ENCODE measurements around the gene IL34.

The IL34 gene

DNA sequence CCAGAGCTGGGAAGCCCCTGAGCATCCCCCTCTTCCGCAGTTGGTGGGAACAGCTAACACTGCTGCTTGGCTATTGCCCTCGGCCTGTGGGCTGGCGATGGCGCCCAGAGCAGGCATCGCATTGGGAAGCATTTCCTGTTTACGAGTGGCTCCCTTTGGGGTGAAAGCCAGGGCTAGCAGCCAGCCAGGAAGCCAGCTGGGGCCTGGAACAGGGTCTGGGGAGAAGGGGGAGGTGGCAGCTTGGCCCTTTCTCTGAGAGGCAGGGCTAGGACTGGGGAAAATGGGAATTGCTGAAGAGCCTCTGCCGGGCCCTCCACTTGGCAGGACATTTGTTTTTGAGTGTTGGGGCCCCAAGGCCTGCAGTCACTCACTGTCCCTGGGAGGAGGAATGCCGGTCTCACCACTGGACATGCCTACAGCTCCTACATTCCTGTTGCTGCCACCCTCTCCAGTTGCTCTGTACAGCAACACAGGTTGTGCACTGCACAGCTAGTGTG, 41.9 kb downstream of the IL34 start:
- DNase-seq, result no peak
- H3K9me3 ChIP-seq (ENCODE audit: control insufficient read depth, low read length), result no peaks in the 10 kb centered on the region
- peaks cover 12% of the 10 kb centered on the region for H3K27me3 ChIP-seq (replicated peaks; ENCODE audit: control insufficient read depth, insufficient read depth, low read length, poor library complexity, severe bottlenecking)
- H3K36me3 ChIP-seq (ENCODE audit: control insufficient read depth, insufficient read depth, low read length), result peaks cover 5% of the 10 kb centered on the region
- no peak overlapping the region for H3K27ac ChIP-seq (ENCODE audit: insufficient read depth, low read length, poor library complexity, severe bottlenecking)
- H3K4me1 ChIP-seq (ENCODE audit: control insufficient read depth, insufficient read depth, low read length, poor library complexity, severe bottlenecking), result peaks cover 3% of the 10 kb centered on the region
- H3K4me3 ChIP-seq (ENCODE audit: insufficient read depth, low read depth, low read length, poor library complexity, severe bottlenecking), result no peak overlapping the region

DNA sequence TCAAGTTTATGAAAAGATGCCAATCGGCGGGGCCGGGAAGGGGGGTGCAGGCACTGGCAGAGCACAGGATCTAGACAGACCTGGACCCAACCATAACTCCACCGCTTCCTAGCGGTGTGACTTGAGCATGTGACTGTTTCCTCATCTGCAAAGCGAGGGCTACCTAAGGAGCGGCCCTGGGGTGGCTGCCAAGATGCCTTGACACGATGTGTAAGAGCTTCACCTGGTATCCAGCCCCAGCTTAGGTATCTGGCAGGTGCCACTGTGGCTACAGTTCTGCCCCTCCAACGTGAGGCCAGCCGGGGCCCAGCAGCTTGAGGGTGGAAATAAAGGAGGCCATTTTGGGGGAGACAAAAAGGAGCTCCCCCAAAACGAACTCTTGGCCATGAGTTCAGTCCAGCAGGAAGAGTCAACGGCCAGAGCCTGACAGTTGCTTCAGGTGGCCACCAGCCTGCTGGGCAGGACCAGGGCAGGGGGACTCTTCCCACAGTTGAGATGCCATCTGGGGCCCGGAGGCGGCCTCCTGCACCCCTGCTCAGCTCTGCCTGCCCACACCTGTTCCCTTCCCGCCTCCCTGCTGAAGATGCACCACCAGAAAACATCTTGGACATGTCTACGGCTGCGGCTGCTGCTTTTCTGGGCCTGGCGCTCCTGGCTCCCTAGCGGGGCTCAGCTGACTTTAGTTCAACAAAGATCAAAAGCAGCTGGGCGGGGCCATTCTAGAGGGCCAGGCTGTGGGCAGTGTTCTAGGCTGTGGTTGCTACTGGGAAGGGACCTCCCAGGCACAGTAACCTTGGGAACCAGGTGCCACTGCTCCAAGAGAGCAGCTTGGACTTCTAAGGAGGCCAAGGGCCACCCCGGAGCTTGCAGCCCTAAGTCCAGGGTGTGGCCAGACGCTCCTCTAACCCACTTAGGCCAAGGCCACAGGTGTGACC, 42.9 kb downstream of the IL34 start:
- peaks cover 9% of the 10 kb centered on the region for H3K27me3 ChIP-seq (replicated peaks; ENCODE audit: control insufficient read depth, insufficient read depth, low read length, poor library complexity, severe bottlenecking)
- DNase-seq, result no peak
- no peak overlapping the region for H3K27ac ChIP-seq (ENCODE audit: insufficient read depth, low read length, poor library complexity, severe bottlenecking)
- H3K36me3 ChIP-seq (ENCODE audit: control insufficient read depth, insufficient read depth, low read length), result peaks cover 6% of the 10 kb centered on the region
- peaks cover 3% of the 10 kb centered on the region for H3K4me1 ChIP-seq (ENCODE audit: control insufficient read depth, insufficient read depth, low read length, poor library complexity, severe bottlenecking)
- no peaks in the 10 kb centered on the region for H3K9me3 ChIP-seq (ENCODE audit: control insufficient read depth, low read length)
- H3K4me3 ChIP-seq (ENCODE audit: insufficient read depth, low read depth, low read length, poor library complexity, severe bottlenecking), result no peak overlapping the region

DNA sequence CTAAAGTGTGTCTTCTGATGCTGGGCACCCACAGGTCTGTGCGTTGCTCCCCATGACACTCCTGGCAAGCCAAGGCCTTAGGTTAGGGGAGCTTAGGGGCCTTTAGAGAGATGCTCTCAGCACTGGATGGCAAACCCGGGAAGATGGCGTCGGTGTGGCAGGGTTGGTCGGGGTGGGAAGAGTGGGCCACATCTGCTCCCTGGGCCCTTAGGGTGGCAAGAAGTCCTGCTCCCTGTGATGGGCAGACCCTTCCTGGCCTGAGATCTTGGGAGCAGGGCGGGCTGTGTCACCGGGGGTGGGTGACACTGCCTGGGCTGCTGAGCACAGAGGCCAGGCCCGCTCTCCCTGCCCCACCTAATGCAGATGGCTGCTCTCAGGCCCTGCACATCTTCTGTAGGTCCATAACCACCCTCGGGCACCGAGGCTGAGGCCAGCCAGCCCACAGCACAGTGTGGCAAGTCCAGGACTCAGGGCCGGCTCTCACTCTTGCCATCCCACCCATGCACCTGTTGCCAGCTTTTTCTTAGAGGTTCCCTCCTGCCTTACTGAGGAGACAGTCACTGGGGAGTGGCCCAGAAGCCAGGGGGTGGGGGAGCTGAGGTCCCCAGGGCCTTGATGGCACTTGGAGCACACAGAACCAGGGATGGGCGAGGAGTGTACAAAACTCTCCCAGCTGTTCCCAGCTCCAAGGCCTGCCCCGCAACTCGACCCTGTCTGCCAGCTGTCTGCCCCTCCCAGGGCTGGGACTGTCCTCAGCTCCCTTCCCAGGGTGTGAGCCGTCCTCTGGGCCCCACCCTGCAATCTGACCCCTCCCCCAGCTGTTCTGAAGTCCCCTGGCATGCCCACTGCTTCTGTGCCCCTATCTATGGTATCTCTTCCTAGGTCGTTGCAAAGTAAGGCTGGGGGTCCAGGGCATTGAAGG, 43.9 kb downstream of the IL34 start:
- no peak overlapping the region for H3K27ac ChIP-seq (ENCODE audit: insufficient read depth, low read length, poor library complexity, severe bottlenecking)
- H3K4me1 ChIP-seq (ENCODE audit: control insufficient read depth, insufficient read depth, low read length, poor library complexity, severe bottlenecking), result peaks cover 2% of the 10 kb centered on the region
- H3K27me3 ChIP-seq (replicated peaks; ENCODE audit: control insufficient read depth, insufficient read depth, low read length, poor library complexity, severe bottlenecking), result peaks cover 1% of the 10 kb centered on the region
- H3K9me3 ChIP-seq (ENCODE audit: control insufficient read depth, low read length), result no peaks in the 10 kb centered on the region
- DNase-seq, result no peak
- H3K36me3 ChIP-seq (ENCODE audit: control insufficient read depth, insufficient read depth, low read length), result peaks cover 6% of the 10 kb centered on the region
- H3K4me3 ChIP-seq (ENCODE audit: insufficient read depth, low read depth, low read length, poor library complexity, severe bottlenecking), result no peak overlapping the region

DNA sequence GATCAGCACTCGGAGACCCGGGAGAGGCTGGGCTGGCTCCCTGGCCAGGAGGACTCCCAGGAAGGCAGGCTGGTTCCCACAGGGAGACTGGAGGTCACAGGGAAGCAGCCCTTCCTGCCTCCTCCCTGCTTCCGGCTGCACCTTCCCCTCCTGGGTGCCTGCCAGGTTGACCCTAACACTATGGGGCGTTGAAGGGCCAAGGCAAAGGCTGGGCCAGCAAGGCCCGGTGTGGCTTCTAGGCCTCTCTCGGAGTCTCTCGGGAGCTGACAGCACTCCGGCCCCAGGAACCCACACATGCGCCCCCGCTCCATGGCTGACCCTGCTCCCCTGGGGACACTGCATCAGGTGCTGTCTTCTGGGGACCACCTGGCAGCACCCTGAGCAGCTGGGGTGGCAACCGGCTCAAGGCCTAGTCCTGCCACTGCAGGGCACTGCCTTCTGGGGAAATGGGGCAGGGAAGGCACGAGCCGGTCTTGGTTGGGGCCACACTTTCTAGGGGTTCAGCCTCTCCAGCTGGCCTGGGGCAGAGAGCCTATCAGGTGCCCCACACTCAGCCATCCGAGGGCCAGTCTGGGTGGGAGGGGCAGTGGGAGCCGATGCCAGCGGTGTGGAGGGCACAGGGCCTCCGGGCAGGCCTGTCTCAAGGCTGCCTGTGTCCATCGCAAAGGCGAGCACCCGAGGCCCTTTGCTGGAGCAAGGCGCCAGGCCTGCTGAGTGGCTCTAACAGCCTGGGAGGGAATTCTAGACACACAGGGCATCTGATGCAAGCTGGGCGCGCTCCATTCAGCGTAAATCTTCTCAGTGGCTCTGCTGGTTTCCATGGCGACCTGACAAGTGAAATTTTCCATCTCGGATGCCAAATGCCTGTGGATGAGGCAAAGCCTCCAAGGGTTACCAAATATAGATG, 45.1 kb downstream of the IL34 start:
- no peaks in the 10 kb centered on the region for H3K4me1 ChIP-seq (ENCODE audit: control insufficient read depth, insufficient read depth, low read length, poor library complexity, severe bottlenecking)
- H3K27ac ChIP-seq (ENCODE audit: insufficient read depth, low read length, poor library complexity, severe bottlenecking), result no peak overlapping the region
- DNase-seq, result no peak
- H3K27me3 ChIP-seq (replicated peaks; ENCODE audit: control insufficient read depth, insufficient read depth, low read length, poor library complexity, severe bottlenecking), result no peaks in the 10 kb centered on the region
- H3K36me3 ChIP-seq (ENCODE audit: control insufficient read depth, insufficient read depth, low read length), result peaks cover 6% of the 10 kb centered on the region
- H3K9me3 ChIP-seq (ENCODE audit: control insufficient read depth, low read length), result no peaks in the 10 kb centered on the region
- H3K4me3 ChIP-seq (ENCODE audit: insufficient read depth, low read depth, low read length, poor library complexity, severe bottlenecking), result no peak overlapping the region

DNA sequence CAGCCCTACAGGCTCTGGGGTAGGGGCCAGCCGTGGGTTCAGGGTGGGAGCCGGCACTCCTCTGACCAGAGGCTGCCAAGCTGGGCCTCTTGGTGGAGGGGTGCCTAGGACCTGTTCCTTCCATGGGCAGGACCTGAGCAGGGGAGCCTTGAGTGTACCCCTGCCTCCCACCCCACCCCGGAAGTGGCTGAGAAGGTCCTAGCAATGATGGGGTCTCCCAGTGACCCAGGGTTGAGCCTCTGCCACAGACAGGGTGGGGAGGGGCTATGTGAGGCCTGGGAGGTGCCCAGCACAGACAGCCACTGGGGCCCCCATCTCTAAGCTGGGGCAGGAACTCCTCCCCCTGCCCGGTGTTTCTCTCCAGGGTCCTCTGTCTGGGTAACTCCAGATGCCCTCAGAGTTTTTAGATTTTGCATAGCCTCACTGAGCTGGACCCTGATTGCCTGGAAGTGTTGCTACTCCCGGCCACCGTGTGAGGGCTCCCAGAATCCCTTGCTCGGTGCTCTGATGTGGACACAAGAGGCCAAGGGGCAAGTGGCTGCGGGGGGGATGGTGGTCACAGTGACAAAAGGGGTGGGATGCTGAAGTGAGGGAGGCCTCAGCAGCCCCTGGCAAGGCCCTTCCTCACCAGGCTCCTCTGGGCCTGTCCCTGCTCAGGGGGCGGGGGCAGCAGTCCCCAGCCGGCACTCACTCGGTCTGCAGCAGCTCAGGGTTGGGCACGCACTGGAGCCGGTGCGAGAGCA, 45.9 kb downstream of the IL34 start:
- Histone ChIP-seq H3K36me3 (ENCODE audit: control insufficient read depth, insufficient read depth, low read length) (peaks cover 6% of the 10 kb centered on the region), H3K4me3 (ENCODE audit: insufficient read depth, low read depth, low read length, poor library complexity, severe bottlenecking) (no peak overlapping the region), H3K27ac (ENCODE audit: insufficient read depth, low read length, poor library complexity, severe bottlenecking) (no peak overlapping the region), H3K27me3 (replicated peaks; ENCODE audit: control insufficient read depth, insufficient read depth, low read length, poor library complexity, severe bottlenecking) (no peaks in the 10 kb centered on the region), H3K4me1 (ENCODE audit: control insufficient read depth, insufficient read depth, low read length, poor library complexity, severe bottlenecking) (no peaks in the 10 kb centered on the region), H3K9me3 (ENCODE audit: control insufficient read depth, low read length) (no peaks in the 10 kb centered on the region)
- DNase-seq, result no peak

DNA sequence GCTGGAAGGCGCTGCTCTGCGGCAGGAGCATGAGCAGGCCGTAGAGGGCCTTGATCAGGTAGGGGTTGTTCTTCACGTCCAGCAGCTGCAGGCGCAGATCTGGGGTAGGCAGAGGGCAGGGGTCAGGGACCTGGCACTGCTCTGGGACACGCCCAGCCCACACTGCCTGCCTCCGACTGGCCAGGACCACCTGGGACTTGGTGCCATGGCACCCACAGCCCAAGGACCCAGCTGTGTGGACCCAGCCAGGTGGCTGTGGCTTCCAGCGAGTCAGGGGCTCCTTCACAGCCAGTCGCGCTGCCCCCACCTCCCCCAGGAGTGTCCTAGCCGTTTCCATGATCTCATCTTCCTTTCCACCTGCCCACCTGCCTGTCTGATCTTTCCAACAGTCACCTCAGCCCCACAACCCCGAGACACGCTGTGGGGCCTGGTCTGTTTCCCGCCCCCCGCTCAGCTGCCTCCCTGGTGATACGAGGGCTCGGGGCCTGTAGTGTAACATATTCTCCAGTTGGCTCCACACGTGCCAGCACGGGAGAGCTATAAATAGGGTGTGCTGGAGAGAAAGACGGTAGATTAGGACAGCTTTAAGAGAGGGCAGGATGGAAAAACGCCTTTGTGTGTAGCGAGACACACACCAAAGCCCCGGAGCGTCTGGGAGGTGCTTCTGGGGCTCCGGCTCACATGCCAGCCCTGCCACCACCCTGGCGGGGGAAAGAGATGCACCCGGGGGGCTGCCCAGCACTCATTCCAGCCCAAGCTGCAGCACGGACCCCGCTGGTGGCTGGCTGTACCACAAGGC, 46.7 kb downstream of the IL34 start:
- Histone ChIP-seq H3K27ac (ENCODE audit: insufficient read depth, low read length, poor library complexity, severe bottlenecking) (no peak overlapping the region), H3K27me3 (replicated peaks; ENCODE audit: control insufficient read depth, insufficient read depth, low read length, poor library complexity, severe bottlenecking) (no peaks in the 10 kb centered on the region), H3K4me1 (ENCODE audit: control insufficient read depth, insufficient read depth, low read length, poor library complexity, severe bottlenecking) (no peaks in the 10 kb centered on the region), H3K4me3 (ENCODE audit: insufficient read depth, low read depth, low read length, poor library complexity, severe bottlenecking) (no peak overlapping the region), H3K9me3 (ENCODE audit: control insufficient read depth, low read length) (no peaks in the 10 kb centered on the region), H3K36me3 (ENCODE audit: control insufficient read depth, insufficient read depth, low read length) (peaks cover 6% of the 10 kb centered on the region)
- no peak for DNase-seq

DNA sequence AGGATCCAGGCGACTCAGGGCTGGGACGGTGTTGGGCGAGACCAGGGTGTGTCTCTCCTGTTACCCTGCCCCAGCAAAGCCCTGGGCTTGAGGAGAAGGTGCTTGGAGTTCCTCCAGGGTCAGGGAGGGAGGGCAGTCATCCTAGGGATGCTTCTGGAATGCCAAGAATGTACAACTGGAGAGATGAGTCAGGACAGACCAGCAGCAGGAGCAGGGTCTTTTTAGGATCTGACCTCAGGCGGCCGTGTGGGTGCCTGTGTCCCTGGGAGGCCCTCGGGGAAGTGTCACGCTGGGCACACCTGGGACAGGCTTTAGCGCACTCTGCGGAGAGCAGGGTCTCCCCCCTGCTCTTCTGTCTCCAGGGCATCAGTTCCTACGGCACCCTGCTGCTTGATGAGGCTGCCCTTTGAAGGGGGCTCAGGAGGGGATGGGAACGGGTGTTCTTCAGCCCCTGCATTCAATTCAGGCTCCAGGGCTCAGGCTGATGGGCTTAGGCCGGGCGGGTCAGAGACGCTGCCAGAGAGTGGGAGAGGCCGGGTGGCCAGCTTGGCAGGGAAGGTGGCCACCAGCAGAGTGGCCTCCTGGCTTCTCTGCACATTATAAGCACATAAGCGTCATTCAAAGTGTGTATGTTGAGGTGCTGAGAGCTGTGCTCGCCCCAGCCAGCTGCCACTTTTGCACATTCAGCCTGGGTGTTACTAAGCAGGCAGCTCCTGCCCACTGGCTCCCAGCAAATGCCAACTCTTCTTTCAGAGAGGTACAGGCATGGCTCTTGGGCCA, 47.9 kb downstream of the IL34 start:
- Histone ChIP-seq H3K4me1 (ENCODE audit: control insufficient read depth, insufficient read depth, low read length, poor library complexity, severe bottlenecking) (no peaks in the 10 kb centered on the region), H3K4me3 (ENCODE audit: insufficient read depth, low read depth, low read length, poor library complexity, severe bottlenecking) (no peak overlapping the region), H3K9me3 (ENCODE audit: control insufficient read depth, low read length) (no peaks in the 10 kb centered on the region), H3K27ac (ENCODE audit: insufficient read depth, low read length, poor library complexity, severe bottlenecking) (no peak overlapping the region), H3K36me3 (ENCODE audit: control insufficient read depth, insufficient read depth, low read length) (peaks cover 9% of the 10 kb centered on the region), H3K27me3 (replicated peaks; ENCODE audit: control insufficient read depth, insufficient read depth, low read length, poor library complexity, severe bottlenecking) (no peaks in the 10 kb centered on the region)
- DNase-seq, result no peak

DNA sequence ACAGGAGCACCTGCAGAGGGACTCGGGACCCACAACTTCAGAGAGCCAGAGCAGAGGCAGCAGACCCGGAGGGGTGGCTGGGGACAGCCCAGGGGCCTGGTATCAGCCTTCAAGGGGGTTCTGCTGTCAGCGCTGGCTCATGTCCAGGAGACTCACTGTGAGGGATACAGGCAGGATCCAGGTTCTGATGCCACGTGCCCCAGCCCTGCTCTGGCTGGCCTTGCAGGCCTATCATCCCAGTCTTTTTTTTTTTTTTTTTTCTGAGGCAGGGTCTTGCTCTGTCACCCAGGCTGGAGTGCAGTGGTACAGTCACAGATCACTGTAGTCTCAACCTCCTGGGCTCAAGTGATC, 48.5 kb downstream of the IL34 start:
- Histone ChIP-seq H3K36me3 (ENCODE audit: control insufficient read depth, insufficient read depth, low read length) (peaks cover 9% of the 10 kb centered on the region), H3K27me3 (replicated peaks; ENCODE audit: control insufficient read depth, insufficient read depth, low read length, poor library complexity, severe bottlenecking) (no peaks in the 10 kb centered on the region), H3K4me1 (ENCODE audit: control insufficient read depth, insufficient read depth, low read length, poor library complexity, severe bottlenecking) (no peaks in the 10 kb centered on the region), H3K4me3 (ENCODE audit: insufficient read depth, low read depth, low read length, poor library complexity, severe bottlenecking) (no peak overlapping the region), H3K9me3 (ENCODE audit: control insufficient read depth, low read length) (no peaks in the 10 kb centered on the region), H3K27ac (ENCODE audit: insufficient read depth, low read length, poor library complexity, severe bottlenecking) (no peak overlapping the region)
- DNase-seq, result no peak
